Measurements from ENCODE around the gene SLC38A9.
"Not testable (repeated sequence)": the region's sequence is repeated elsewhere in the genome, so short reads cannot be mapped to it uniquely, and the experiment has no call there.

SLC38A9 gene

DNA sequence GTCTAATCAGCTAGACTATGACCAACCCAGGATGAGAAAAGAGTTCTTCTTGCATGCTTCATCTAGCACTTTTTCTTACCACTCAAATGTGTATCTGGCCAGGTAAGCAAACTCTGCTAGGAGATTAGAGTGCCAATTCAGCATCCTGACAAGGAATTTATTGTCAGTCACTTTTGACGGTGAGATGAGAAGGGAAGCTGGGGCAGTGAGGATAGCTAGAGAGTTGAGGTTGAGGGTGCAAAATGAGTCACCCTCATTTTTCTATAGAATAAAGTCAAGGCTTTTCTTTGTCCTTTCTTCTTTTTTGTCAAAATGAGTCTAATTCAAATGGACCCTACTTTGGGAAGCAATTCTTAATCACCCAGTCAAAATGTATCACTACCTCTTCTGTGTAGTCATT is 102.7 kb downstream of the SLC38A9 start:
- DNase-seq (ENCODE audit: low spot score): no peak

- DNase-seq (ENCODE audit: low spot score): no peak
These were observed 103.4 kb downstream of the SLC38A9 start for GRCh38 chr5:55608595-55609349.

GRCh38 chr5:55607309-55607708 is 104.8 kb downstream of the SLC38A9 start:
- DNase-seq (ENCODE audit: low spot score): not testable (repeated sequence)

GRCh38 chr5:55604611-55605067 is 107.5 kb downstream of the SLC38A9 start:
- DNase-seq (ENCODE audit: low spot score): no peak

DNA sequence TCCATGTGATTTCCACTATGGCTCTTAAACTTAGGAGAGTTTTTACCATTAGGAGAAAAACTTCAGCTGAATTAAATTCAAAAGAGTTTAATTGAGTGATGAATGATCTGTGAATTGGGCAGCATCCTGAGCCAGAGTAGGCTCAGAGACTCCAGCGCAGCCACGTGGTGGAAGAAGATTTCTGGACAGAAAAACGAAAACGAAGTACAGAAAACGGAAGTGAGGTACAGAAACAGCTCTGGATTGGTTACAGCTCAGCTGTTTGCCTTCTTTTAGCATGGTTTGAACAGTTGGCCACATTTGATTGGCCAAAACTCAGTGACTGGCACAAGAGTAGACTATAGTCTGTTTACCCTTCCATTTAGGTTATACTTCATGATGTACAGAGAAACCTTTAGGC is 108.2 kb downstream of the SLC38A9 start:
- peak; percentile 13 for DNase-seq (ENCODE audit: low spot score)

GRCh38 chr5:55601628-55602027 is 110.5 kb downstream of the SLC38A9 start:
- DNase-seq (ENCODE audit: low spot score): no peak

GRCh38 chr5:55601204-55601618 is 110.9 kb downstream of the SLC38A9 start:
- no peak for DNase-seq (ENCODE audit: low spot score)

DNA sequence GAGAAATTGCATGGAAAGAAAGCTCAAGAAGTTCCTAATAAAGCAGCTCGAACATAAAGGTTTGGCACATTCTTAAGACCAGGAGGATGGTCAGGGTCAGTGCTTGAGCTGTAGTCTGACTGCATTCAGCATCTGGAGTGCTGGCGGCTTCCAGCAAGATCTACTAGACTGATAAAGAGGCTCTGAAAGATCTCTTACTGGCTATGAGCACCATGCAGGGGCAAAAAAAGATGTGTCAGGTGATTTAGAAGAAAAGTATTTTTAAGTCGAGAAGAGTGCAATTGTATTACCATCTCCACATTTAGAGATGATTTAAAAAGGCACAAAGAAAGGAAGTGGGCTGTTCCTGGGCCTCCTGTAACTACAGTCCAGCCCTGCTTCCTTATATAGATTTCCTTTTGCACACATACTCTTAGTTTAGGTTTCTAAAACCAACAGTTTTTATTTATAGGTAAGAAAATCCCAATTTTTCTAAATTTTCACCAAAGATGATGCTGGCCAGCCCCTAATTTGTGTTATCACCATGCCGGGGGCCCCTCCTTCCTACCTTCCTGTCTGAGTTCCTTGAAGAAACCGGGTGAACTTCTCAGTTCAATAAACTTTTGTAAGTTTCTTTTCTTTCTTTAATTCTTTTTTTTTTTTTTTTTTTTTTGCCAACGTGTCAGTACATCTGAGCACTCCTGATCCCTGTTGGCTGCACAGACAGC is 111.5 kb downstream of the SLC38A9 start:
- no peak for DNase-seq (ENCODE audit: low spot score)

GRCh38 chr5:55600086-55600485 is 112.0 kb downstream of the SLC38A9 start:
- DNase-seq (ENCODE audit: low spot score): no peak

- DNase-seq (ENCODE audit: low spot score): no peak
These were observed 112.7 kb downstream of the SLC38A9 start for GRCh38 chr5:55599148-55600050.

DNA sequence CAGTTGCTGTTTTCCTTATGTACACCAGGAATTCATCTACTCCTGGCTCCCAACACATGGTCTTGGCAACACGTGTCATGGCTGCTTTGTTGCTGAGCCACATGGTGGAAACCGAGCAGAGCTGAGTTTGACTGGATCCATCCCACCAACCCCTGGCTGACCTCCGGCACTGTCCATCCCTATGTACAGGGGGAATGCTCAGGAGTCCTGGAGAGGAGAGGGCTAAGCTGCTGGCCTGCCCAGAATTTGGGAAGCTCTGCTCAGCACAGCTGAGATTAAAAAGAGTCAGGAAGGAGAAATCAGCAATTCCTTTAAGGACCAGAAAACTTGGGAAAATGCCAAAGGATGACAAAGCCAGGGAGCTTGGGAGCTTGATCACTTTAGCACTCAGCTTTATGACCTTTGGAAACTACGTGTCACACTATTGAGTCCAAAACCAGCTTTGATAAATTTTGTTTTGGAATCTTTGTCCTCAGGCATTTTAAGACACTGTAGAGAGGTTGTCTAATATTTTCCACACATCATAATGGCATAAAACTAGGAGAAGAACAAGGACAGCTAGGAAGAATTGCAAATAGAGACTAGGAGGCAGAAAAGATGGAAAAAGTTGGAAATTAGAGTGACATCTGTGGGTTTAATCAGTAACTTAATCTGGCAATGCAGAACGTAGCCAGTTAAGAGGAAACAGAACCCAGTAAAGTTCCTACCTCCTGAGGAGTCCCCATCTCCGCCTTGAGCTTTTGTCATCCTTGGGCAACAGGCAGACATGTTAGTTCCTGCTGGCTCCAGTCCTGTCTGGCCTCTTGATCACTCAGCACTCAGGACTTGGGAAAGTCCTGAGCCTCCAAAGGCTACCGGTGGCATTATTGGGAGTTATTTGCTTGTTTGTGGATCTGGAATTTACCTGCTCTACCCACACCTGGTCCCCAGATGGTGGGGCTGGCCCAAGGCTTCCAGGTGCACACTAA is 114.8 kb downstream of the SLC38A9 start:
- no peak for DNase-seq (ENCODE audit: low spot score)

- DNase-seq (ENCODE audit: low spot score): no peak
These were observed 117.5 kb downstream of the SLC38A9 start for GRCh38 chr5:55594671-55595070.

DNA sequence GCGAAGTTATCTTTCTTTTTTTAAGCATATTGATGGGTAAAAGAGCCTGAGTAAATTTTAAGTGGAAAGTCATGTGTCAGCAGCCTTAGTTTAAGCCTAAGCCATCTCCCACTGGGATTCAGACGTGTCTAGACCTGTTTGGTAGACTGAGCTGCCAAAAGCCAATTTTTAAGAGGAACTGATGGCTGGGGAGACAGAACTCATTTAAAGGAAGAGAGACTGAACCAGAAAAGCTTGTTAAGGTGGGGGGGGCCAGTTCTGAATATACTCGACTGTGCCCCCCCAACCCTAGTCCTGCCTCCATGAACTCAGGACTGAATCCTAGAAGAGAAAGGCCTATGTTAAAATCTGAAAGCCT is 119.0 kb downstream of the SLC38A9 start:
- DNase-seq (ENCODE audit: low spot score): no peak

- no peak for DNase-seq (ENCODE audit: low spot score)
These were observed 119.6 kb downstream of the SLC38A9 start for GRCh38 chr5:55592388-55593114.

- no peak for DNase-seq (ENCODE audit: low spot score)
These were observed 120.4 kb downstream of the SLC38A9 start for GRCh38 chr5:55591686-55592085.

- DNase-seq (ENCODE audit: low spot score): no peak
These were observed 126.9 kb downstream of the SLC38A9 start for GRCh38 chr5:55585206-55585610.

GRCh38 chr5:55584398-55585205 is 127.5 kb downstream of the SLC38A9 start:
- no peak for DNase-seq (ENCODE audit: low spot score)

GRCh38 chr5:55583578-55583977 is 128.5 kb downstream of the SLC38A9 start:
- DNase-seq (ENCODE audit: low spot score): no peak

DNA sequence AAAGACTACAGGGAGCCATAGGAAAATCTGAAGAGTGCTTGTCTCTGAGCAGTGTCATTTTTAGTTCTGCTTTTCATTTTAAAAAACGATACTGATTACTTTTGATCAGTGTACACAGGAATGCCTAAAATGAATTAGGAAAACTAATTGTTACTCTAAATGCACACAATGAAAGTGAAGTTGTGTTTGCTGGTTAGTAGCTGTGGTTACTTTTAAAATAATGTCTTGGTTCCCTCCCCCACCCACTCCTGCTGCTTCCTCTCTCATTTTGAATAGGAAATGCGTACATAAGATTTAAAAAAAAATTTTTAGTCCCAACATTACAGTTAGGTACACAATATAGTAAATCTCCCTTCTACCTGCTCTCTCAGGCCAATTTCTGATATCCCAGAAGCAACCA is 129.9 kb downstream of the SLC38A9 start:
- no peak for DNase-seq (ENCODE audit: low spot score)

- no peak for DNase-seq (ENCODE audit: low spot score)
These were observed 132.1 kb downstream of the SLC38A9 start for GRCh38 chr5:55580042-55580441.
